GM12878 (cell line): Measurements from ENCODE around the gene DSPP.

ENCODE experiments used
- KAT2A ChIP-seq: conservative IDR thresholded peaks from 2 replicates; pipeline ENCODE4 v1.6.1; 2011; ENCODE audit warnings: low read depth, low read length; ENCODE audit not compliant: control insufficient read depth
- POLR2A ChIP-seq: IDR thresholded peaks from 2 replicates; pipeline ENCODE4 v1.6.1; 2011; ENCODE audit warnings: low read depth, mild to moderate bottlenecking, low read length
- POLR2AphosphoS5 ChIP-seq: IDR thresholded peaks from 2 replicates; pipeline ENCODE4 v1.6.1; 2011; ENCODE audit warnings: mild to moderate bottlenecking, low read length, inconsistent platforms
- RAD21 ChIP-seq: IDR thresholded peaks from 2 replicates; pipeline ENCODE4 v1.6.1; 2011; ENCODE audit warnings: mild to moderate bottlenecking, low read depth, low read length, moderate library complexity; ENCODE audit not compliant: insufficient read depth
- TF ChIP-seq, protein P1 (sequence below), 3 experiments: IDR thresholded peaks in 2 of 3; conservative IDR thresholded peaks in 1 of 3; 2 replicates each; pipeline ENCODE4 v1.5.1; 2011; ENCODE audit warnings: low read depth in 3 of 3, low read length in 3 of 3, mild to moderate bottlenecking in 3 of 3, control low read depth in 2 of 3, moderate library complexity in 2 of 3, inconsistent platforms in 1 of 3, mixed read lengths in 1 of 3; ENCODE audit not compliant: control insufficient read depth in 2 of 3, insufficient read depth in 1 of 3; ENCODE audit errors: extremely low read depth in 1 of 3

DNA sequence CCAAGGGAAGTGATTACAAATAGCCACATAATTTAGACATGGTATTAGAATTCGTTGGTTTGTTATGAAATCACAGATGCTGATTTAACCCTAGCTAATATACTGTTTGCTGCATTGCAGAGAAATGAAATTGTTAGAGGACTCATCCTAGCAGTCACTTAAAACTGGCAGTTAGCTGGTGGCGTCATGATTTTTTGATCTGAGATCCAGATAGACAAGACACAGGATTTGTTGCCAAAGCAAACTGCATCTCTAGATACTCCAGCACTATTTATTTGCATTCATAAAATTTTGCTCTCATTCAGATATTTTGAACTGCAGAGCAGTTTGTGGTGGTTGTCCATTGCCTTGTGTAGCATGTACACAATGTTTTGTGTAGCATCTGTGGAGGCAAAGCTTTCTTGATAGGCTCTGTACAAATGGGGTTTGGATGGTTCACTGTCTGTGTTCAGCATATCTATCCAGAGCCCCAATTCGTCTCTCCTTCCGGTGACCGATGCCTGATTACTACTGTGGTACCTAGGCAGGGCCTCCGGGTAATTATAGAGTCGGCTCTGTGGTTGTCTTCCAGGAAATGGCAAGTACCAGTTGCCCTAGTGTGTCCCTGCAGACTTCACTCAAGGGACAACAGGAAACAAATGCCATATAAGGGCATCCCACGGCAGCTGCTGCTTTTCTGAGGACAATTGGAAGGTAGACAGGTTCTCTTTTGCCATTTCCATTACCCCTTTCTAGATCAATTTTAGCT is 49.1 kb upstream of the DSPP start:
- TF ChIP-seq POLR2A: no peak
- TF ChIP-seq, protein P1, sequence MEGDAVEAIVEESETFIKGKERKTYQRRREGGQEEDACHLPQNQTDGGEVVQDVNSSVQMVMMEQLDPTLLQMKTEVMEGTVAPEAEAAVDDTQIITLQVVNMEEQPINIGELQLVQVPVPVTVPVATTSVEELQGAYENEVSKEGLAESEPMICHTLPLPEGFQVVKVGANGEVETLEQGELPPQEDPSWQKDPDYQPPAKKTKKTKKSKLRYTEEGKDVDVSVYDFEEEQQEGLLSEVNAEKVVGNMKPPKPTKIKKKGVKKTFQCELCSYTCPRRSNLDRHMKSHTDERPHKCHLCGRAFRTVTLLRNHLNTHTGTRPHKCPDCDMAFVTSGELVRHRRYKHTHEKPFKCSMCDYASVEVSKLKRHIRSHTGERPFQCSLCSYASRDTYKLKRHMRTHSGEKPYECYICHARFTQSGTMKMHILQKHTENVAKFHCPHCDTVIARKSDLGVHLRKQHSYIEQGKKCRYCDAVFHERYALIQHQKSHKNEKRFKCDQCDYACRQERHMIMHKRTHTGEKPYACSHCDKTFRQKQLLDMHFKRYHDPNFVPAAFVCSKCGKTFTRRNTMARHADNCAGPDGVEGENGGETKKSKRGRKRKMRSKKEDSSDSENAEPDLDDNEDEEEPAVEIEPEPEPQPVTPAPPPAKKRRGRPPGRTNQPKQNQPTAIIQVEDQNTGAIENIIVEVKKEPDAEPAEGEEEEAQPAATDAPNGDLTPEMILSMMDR (IDR thresholded peaks at IDR 0.05 in 2 of 3, conservative IDR thresholded peaks at IDR 0.05 in 1 of 3; ENCODE audit: control insufficient read depth in 2 of 3, extremely low read depth in 1 of 3, insufficient read depth in 1 of 3, low read depth in 3 of 3, low read length in 3 of 3): no peak
- no peak for TF ChIP-seq RAD21
- TF ChIP-seq KAT2A: no peak
- TF ChIP-seq POLR2AphosphoS5: no peak
